MCF 10A (cell line): ENCODE data around the gene RXRG. TPM values are rescaled to one million over a fixed set of nuclear protein-coding genes. Genes with fewer than 3 reads are reported as not detected.

Experiments used
- BruUV-seq: library from RNA; stranded (reverse); fragments of 400-500 nt; replicated peaks from 2 replicates; lab custom pipeline; 2021; lab: Mats Ljungman, UMichigan
- CTCF ChIA-PET: fragments of 300-600 bp; sonication (Branson Sonifier 250); formaldehyde crosslinking; extraction: SDS; loops from one replicate; lab custom pipeline; 2021; ENCODE audit warnings: antibody characterized with exemption, inconsistent platforms; lab: Yijun Ruan, JAX
- POLR2A ChIA-PET: fragments of 300-600, 350-650 bp; sonication (Branson Sonifier 250); formaldehyde crosslinking; extraction: SDS; loops from one replicate; lab custom pipeline; 2020; ENCODE audit warnings: antibody characterized with exemption, inconsistent platforms; lab: Yijun Ruan, JAX
- DNase-seq: peaks from one replicate; pipeline ENCODE4 v3.0.0-alpha.2; 2018; ENCODE audit not compliant: unreplicated experiment
- H3K27ac Mint-ChIP-seq: one replicate; pipeline ENCODE4 v1.8.0; 2022; ENCODE audit warnings: mild to moderate bottlenecking, low read depth, mixed read lengths; ENCODE audit not compliant: unreplicated experiment
- H3K27me3 Mint-ChIP-seq: one replicate; pipeline ENCODE4 v1.8.0; 2022; ENCODE audit warnings: mixed read lengths; ENCODE audit not compliant: insufficient read depth, unreplicated experiment
- H3K36me3 Mint-ChIP-seq: one replicate; pipeline ENCODE4 v1.8.0; 2022; ENCODE audit warnings: mild to moderate bottlenecking, moderate library complexity, mixed read lengths; ENCODE audit not compliant: insufficient read depth, unreplicated experiment
- H3K4me1 Mint-ChIP-seq: one replicate; pipeline ENCODE4 v1.8.0; 2022; ENCODE audit warnings: mixed read lengths; ENCODE audit not compliant: insufficient read depth, unreplicated experiment
- H3K4me3 Mint-ChIP-seq: one replicate; pipeline ENCODE4 v1.8.0; 2022; ENCODE audit warnings: mild to moderate bottlenecking, moderate library complexity, mixed read lengths; ENCODE audit not compliant: unreplicated experiment
- H3K9me3 Mint-ChIP-seq: one replicate; pipeline ENCODE4 v1.8.0; 2022; ENCODE audit warnings: mixed read lengths; ENCODE audit not compliant: unreplicated experiment
- intact Hi-C: fragments of 100-400 bp; cut with micrococcal nuclease; formaldehyde crosslinking; loops from 2 replicates; pipeline ENCODE4 v1.14.1; 2022
- total RNA-seq: library from RNA; stranded (reverse); gene quantifications from 2 replicates; pipeline ENCODE4 v1.2.3, GENCODE V29; 2022
- TF ChIP-seq, protein P1 (sequence below): fragments of 200-600 bp; IDR thresholded peaks from one replicate; pipeline ENCODE4 v1.8.0; 2022; ENCODE audit warnings: antibody characterized with exemption, mild to moderate bottlenecking; ENCODE audit not compliant: unreplicated experiment

The RXRG gene
- total RNA-seq, 1 experiment from 2014 or later: not detected

DNA sequence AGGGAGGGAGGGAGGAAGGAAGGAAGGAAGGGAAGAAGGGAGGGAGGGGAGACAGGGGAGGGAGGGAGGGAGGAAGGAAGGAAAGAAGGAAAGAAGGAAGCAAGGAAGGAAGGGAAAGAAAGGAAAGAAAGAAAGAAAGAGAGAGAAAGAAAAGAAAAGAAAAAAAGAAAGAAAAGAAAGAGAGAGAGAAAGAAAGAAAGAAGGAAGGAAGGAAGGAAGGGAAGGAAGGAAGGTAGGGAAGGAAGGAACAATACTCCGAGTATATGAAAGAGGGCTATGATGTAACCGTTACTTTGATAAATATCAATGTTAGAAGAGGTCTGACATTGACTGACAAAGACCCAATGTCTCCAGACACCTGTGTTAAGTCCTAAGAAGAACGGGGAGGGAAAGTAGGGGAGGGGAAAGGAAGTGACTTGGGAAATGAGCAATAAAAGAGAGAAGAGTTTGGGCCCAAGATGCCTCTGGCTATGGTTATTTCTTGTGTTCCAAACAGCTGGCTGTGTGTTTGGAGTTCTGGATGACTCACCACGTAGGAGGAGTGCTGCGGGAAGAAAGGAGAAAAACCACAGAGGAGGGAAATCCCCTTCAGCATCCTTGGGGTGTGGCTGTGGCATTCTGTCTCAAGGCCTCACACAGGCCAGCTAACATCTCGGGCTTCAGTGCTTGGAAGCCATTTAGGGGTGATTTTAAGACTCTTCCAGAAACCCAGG is 37.0 kb upstream of the RXRG start:
- Mint-ChIP-seq H3K36me3 (no peaks in the 10 kb centered on the region), H3K27ac (peak overlapping the region; percentile 7), H3K4me1 (peaks cover 14% of the 10 kb centered on the region), H3K4me3 (no peak overlapping the region), H3K9me3 (no peaks in the 10 kb centered on the region), H3K27me3 (peaks cover 43% of the 10 kb centered on the region)
- TF ChIP-seq, protein P1, sequence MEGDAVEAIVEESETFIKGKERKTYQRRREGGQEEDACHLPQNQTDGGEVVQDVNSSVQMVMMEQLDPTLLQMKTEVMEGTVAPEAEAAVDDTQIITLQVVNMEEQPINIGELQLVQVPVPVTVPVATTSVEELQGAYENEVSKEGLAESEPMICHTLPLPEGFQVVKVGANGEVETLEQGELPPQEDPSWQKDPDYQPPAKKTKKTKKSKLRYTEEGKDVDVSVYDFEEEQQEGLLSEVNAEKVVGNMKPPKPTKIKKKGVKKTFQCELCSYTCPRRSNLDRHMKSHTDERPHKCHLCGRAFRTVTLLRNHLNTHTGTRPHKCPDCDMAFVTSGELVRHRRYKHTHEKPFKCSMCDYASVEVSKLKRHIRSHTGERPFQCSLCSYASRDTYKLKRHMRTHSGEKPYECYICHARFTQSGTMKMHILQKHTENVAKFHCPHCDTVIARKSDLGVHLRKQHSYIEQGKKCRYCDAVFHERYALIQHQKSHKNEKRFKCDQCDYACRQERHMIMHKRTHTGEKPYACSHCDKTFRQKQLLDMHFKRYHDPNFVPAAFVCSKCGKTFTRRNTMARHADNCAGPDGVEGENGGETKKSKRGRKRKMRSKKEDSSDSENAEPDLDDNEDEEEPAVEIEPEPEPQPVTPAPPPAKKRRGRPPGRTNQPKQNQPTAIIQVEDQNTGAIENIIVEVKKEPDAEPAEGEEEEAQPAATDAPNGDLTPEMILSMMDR: no peak
- POLR2A ChIA-PET: interaction anchor here (0.6 to 1.5 kb wide), 3 partner anchors 24 to 1949 kb away, joined by 3 to 4 read pairs (median 3); no protein-coding TSS in a partner anchor
- DNase-seq: peak; percentile 99
- no TSS peak for BruUV-seq
- CTCF ChIA-PET: interaction anchor here (0.6 to 1.9 kb wide), 9 partner anchors 14 to 352 kb away, joined by 3 to 6 read pairs (median 4); no protein-coding TSS in a partner anchor
- intact Hi-C loops: loop anchor here (2.0 to 5.0 kb wide), 3 partner anchors 70 to 215 kb away; partner anchors contain the start of gene ALDH9A1

DNA sequence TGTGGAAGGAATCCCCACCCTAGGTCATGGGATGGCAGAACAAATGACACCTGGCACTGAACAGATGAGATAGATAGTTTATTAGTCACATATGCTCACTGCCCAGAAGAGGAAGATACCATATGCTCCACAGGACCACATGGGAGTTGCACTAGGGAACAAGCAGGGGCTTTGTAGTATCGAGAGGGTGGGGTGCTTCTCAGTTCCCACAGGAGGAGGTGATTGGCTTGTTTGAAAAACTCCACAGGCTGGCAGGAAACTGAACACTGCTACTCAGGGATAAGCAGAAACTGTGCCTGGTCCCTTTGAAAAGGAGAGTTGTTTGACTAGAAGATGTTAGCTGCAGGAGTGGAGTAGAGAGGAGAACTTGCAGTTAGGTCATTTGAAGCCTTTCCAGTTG is 31.9 kb upstream of the RXRG start:
- TF ChIP-seq, protein P1: no peak
- ChIA-PET POLR2A (no interaction called here), CTCF (interaction anchor here (0.6 to 1.3 kb wide), 4 partner anchors 107 to 698 kb away, joined by 3 to 5 read pairs (median 3); no protein-coding TSS in a partner anchor)
- BruUV-seq: no TSS peak
- H3K27me3 Mint-ChIP-seq: peaks cover 47% of the 10 kb centered on the region
- H3K9me3 Mint-ChIP-seq: no peaks in the 10 kb centered on the region
- intact Hi-C loops: no loop called here
- no peaks in the 10 kb centered on the region for H3K36me3 Mint-ChIP-seq
- H3K4me3 Mint-ChIP-seq: no peak overlapping the region
- H3K4me1 Mint-ChIP-seq: peaks cover 6% of the 10 kb centered on the region
- H3K27ac Mint-ChIP-seq: no peak overlapping the region
- DNase-seq: no peak

DNA sequence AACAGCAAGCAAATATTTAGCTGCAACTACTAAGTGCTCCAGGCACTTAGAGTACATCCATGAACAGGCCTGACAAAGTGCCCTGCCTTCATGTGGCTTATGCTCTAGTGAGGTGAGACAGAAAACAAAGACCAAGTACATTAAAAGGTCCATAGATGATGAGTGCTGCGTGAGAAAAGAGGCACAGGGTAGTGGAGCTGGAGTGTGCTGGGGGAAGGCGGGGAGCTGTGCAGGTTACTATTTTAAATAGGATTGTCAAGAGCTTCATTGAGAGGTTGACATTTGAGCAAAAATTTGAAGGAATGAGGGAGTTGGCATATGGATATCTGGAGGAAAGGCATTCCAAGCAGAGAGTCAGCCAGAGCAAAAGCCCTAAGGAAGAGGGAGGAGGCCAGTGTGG is 29.3 kb upstream of the RXRG start:
- Mint-ChIP-seq H3K9me3 (no peaks in the 10 kb centered on the region), H3K4me1 (no peaks in the 10 kb centered on the region), H3K4me3 (no peak overlapping the region), H3K27me3 (peaks cover 72% of the 10 kb centered on the region), H3K27ac (no peak overlapping the region), H3K36me3 (no peaks in the 10 kb centered on the region)
- no TSS peak for BruUV-seq
- no peak for DNase-seq
- ChIA-PET POLR2A (no interaction called here), CTCF (interaction anchor here (0.6 kb wide), 3 partner anchors 16 to 1124 kb away, joined by 3 read pairs; no protein-coding TSS in a partner anchor)
- TF ChIP-seq, protein P1: no peak
- intact Hi-C loops: no loop called here

DNA sequence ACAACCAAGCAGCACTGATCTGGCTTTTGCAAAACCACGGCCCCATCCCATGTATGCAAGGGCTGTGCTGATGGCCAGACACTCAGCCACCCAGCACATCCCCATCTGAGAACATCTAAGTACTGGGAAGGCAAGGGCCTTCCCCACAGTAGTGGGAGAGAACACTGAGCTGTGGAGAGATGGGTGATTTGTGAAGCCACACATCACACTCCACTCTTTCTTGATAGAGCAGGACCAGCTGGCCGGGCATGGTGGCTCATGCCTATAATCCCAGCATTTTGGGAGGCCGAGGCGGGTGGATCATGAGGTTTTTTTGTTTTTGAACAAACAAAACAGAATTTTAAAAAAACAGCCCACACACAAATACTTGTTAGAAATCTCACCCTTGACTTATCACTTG is 28.2 kb upstream of the RXRG start:
- no TSS peak for BruUV-seq
- Mint-ChIP-seq H3K27me3 (peaks cover 79% of the 10 kb centered on the region), H3K4me1 (no peaks in the 10 kb centered on the region), H3K27ac (no peak overlapping the region), H3K36me3 (no peaks in the 10 kb centered on the region), H3K4me3 (no peak overlapping the region), H3K9me3 (no peaks in the 10 kb centered on the region)
- TF ChIP-seq, protein P1: no peak
- DNase-seq: no peak
- intact Hi-C loops: no loop called here
- POLR2A ChIA-PET: no interaction called here
- CTCF ChIA-PET: interaction anchor here (0.5 to 0.8 kb wide), 5 partner anchors 41 to 1662 kb away, joined by 3 to 5 read pairs (median 3); no protein-coding TSS in a partner anchor
